ENCODE measurements around the gene WNT8A. TPM values are rescaled to one million over a fixed set of nuclear protein-coding genes. Genes with fewer than 3 reads are reported as not detected.
A peak's percentile ranks its signal among the peaks of the same experiment; 100 is the strongest.

WNT8A gene
- total and polyA plus RNA-seq, 2 of the 8 experiments (the other 6 are each of a cell fraction or from before 2014, with no cell fraction given) = 0.06 TPM; not detected in 1

DNA sequence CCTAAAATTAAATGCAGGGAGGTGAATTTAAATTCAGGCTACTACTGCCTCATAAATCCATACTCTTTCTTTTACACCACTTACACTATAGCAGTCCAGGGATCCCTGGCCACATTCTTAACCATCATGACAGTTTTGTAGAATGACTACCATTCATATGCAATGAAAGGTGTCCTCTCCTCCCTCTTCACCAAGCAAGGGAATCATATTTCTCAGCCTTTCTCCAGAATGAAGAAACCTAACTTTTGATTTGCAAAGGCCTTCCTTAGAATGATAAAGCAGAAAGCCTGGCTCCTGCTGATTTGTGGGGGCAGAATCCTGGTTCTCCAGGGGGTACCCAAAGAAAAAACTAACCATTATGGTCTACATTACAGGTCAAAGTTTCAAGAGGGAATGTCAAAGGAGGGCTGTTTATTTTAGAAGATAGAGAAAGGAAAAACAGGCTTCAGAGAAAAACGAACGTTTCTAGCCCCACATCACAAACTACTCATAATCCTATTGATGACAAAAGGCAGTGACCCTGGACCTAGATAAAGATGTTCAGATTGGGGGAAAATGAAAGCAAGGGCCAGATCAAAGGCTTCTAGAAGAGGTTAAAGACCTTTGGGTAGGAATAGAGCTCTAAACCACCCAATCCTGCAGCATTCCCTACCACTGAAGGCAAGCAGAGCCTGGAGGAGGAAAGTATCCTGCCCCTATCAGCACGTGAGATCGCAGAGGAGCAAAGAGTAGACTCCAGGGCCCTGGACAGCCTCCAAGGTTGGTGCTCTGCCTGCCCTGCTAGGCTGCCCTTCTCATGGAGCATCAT, 11.5 kb downstream of the WNT8A start (continued):
- TF ChIP-seq HDAC2 (IDR thresholded peaks at IDR 0.05; ENCODE audit: borderline replicate concordance in 1 of 2, low read depth in 2 of 2, low read length in 2 of 2) (peak; percentile 4 to 65; a peak in 2 of 4 replicates), SP1 (IDR thresholded peaks at IDR 0.05; ENCODE audit: low read depth, low read length) (peak; percentile 61; the same call in 1 of the 2 replicates), SP4 (IDR thresholded peaks at IDR 0.05; ENCODE audit: low read length) (no peak), SAP30 (IDR thresholded peaks at IDR 0.05; ENCODE audit: insufficient read depth, insufficient replicate concordance, low read length) (no peak)
- TF ChIP-seq, protein P1, sequence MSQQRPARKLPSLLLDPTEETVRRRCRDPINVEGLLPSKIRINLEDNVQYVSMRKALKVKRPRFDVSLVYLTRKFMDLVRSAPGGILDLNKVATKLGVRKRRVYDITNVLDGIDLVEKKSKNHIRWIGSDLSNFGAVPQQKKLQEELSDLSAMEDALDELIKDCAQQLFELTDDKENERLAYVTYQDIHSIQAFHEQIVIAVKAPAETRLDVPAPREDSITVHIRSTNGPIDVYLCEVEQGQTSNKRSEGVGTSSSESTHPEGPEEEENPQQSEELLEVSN (IDR thresholded peaks at IDR 0.05) = no peak
- TF ChIP-seq, protein P2, sequence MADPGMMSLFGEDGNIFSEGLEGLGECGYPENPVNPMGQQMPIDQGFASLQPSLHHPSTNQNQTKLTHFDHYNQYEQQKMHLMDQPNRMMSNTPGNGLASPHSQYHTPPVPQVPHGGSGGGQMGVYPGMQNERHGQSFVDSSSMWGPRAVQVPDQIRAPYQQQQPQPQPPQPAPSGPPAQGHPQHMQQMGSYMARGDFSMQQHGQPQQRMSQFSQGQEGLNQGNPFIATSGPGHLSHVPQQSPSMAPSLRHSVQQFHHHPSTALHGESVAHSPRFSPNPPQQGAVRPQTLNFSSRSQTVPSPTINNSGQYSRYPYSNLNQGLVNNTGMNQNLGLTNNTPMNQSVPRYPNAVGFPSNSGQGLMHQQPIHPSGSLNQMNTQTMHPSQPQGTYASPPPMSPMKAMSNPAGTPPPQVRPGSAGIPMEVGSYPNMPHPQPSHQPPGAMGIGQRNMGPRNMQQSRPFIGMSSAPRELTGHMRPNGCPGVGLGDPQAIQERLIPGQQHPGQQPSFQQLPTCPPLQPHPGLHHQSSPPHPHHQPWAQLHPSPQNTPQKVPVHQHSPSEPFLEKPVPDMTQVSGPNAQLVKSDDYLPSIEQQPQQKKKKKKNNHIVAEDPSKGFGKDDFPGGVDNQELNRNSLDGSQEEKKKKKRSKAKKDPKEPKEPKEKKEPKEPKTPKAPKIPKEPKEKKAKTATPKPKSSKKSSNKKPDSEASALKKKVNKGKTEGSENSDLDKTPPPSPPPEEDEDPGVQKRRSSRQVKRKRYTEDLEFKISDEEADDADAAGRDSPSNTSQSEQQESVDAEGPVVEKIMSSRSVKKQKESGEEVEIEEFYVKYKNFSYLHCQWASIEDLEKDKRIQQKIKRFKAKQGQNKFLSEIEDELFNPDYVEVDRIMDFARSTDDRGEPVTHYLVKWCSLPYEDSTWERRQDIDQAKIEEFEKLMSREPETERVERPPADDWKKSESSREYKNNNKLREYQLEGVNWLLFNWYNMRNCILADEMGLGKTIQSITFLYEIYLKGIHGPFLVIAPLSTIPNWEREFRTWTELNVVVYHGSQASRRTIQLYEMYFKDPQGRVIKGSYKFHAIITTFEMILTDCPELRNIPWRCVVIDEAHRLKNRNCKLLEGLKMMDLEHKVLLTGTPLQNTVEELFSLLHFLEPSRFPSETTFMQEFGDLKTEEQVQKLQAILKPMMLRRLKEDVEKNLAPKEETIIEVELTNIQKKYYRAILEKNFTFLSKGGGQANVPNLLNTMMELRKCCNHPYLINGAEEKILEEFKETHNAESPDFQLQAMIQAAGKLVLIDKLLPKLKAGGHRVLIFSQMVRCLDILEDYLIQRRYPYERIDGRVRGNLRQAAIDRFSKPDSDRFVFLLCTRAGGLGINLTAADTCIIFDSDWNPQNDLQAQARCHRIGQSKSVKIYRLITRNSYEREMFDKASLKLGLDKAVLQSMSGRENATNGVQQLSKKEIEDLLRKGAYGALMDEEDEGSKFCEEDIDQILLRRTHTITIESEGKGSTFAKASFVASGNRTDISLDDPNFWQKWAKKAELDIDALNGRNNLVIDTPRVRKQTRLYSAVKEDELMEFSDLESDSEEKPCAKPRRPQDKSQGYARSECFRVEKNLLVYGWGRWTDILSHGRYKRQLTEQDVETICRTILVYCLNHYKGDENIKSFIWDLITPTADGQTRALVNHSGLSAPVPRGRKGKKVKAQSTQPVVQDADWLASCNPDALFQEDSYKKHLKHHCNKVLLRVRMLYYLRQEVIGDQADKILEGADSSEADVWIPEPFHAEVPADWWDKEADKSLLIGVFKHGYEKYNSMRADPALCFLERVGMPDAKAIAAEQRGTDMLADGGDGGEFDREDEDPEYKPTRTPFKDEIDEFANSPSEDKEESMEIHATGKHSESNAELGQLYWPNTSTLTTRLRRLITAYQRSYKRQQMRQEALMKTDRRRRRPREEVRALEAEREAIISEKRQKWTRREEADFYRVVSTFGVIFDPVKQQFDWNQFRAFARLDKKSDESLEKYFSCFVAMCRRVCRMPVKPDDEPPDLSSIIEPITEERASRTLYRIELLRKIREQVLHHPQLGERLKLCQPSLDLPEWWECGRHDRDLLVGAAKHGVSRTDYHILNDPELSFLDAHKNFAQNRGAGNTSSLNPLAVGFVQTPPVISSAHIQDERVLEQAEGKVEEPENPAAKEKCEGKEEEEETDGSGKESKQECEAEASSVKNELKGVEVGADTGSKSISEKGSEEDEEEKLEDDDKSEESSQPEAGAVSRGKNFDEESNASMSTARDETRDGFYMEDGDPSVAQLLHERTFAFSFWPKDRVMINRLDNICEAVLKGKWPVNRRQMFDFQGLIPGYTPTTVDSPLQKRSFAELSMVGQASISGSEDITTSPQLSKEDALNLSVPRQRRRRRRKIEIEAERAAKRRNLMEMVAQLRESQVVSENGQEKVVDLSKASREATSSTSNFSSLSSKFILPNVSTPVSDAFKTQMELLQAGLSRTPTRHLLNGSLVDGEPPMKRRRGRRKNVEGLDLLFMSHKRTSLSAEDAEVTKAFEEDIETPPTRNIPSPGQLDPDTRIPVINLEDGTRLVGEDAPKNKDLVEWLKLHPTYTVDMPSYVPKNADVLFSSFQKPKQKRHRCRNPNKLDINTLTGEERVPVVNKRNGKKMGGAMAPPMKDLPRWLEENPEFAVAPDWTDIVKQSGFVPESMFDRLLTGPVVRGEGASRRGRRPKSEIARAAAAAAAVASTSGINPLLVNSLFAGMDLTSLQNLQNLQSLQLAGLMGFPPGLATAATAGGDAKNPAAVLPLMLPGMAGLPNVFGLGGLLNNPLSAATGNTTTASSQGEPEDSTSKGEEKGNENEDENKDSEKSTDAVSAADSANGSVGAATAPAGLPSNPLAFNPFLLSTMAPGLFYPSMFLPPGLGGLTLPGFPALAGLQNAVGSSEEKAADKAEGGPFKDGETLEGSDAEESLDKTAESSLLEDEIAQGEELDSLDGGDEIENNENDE (IDR thresholded peaks at IDR 0.05; ENCODE audit: insufficient replicate concordance, low read length) = peak; percentile 91
